ENCODE results near the gene KIAA1614.

DNA sequence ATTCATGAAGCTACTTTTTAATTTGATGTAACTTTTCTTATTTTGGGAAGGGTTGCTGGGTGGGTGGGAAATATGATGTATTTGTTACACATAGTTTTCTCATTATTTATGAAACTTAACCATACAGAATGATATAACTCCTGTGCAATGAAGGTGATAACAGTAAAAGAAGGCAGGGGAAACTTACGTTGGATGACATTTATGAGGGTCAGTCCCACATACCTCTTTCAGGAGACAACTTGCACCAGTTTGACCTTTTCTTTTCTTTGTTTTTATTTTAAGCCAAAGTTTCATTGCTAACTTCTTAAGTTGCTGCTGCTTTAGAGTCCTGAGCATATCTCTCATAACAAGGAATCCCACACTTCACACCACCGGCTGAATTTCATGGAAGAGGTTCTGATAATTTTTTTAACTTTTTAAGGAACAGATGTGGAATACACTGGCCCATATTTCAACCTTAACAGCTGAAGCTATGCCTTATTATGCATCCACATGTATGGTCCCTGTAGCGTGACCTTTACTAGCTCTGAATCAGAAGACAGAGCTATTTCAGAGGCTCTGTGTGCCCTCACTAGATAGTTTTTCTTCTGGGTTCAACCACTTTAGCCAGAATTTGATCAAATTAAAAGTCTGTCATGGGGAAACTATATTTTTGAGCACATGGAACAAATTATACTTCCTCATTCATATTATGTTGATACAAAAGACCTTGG is 28.0 kb upstream of the KIAA1614 start:
- TF ChIP-seq, protein P1, sequence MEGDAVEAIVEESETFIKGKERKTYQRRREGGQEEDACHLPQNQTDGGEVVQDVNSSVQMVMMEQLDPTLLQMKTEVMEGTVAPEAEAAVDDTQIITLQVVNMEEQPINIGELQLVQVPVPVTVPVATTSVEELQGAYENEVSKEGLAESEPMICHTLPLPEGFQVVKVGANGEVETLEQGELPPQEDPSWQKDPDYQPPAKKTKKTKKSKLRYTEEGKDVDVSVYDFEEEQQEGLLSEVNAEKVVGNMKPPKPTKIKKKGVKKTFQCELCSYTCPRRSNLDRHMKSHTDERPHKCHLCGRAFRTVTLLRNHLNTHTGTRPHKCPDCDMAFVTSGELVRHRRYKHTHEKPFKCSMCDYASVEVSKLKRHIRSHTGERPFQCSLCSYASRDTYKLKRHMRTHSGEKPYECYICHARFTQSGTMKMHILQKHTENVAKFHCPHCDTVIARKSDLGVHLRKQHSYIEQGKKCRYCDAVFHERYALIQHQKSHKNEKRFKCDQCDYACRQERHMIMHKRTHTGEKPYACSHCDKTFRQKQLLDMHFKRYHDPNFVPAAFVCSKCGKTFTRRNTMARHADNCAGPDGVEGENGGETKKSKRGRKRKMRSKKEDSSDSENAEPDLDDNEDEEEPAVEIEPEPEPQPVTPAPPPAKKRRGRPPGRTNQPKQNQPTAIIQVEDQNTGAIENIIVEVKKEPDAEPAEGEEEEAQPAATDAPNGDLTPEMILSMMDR (IDR thresholded peaks at IDR 0.05; ENCODE audit: low read length) = no peak
- no peak for TF ChIP-seq EZH2 (optimal IDR thresholded peaks at IDR 0.05; ENCODE audit: low read depth, low read length)

All from MM.1S (cell line).